Neuron (in vitro differentiated cells): ENCODE data around the gene QRFP.

Experiments used
- H2AFZ ChIP-seq: one replicate; pipeline ENCODE4 v1.6.1; 2013; ENCODE audit warnings: low read depth, mild to moderate bottlenecking, inconsistent platforms, low read length, moderate library complexity
- H3K27me3 ChIP-seq: one replicate; pipeline ENCODE4 v1.6.1; 2013; ENCODE audit warnings: low read length; ENCODE audit not compliant: insufficient read depth
- H3K36me3 ChIP-seq: one replicate; pipeline ENCODE4 v1.6.1; 2013; ENCODE audit warnings: low read length; ENCODE audit not compliant: insufficient read depth
- H3K4me1 ChIP-seq: one replicate; pipeline ENCODE4 v1.6.1; 2013; ENCODE audit warnings: low read length; ENCODE audit not compliant: insufficient read depth
- H3K4me3 ChIP-seq: 2 replicates; pipeline ENCODE4 v1.5.1; 2013; ENCODE audit warnings: mild to moderate bottlenecking, low read length, moderate library complexity
- H3K9me3 ChIP-seq: one replicate; pipeline ENCODE4 v1.6.1; 2013; ENCODE audit warnings: low read length

The QRFP gene

GRCh38 chr9:130890870-130891687, 5.5 kb downstream of the QRFP start:
- H3K4me3 ChIP-seq = no peak overlapping the region
- H3K27me3 ChIP-seq = no peaks in the 10 kb centered on the region
- H3K4me1 ChIP-seq = peaks cover 39% of the 10 kb centered on the region
- H3K36me3 ChIP-seq = peaks cover 48% of the 10 kb centered on the region
- H3K9me3 ChIP-seq = no peaks in the 10 kb centered on the region
- H2AFZ ChIP-seq = no peak overlapping the region

DNA sequence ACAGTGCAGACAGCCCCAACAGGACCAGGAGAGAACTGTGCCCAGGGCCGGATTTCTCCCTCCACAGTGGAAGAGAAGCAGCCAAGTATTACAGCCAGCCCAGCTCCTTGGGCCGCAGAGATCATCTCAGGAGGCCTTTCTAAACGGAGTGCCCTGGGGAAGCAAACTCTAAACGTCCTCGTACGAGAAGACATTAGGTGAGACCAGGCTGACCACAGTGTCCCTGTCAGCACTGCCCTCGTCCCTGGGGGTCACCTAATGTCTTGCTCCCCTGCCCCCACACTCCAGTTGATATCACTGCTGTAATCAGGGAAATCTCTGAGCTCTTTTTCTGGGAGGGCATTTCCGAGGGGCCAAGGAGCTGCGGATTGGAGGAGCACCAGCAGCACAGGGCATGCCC, 6.5 kb downstream of the QRFP start:
- Histone ChIP-seq H3K9me3 (no peaks in the 10 kb centered on the region), H3K4me1 (peaks cover 36% of the 10 kb centered on the region), H2AFZ (no peak overlapping the region), H3K36me3 (peaks cover 57% of the 10 kb centered on the region), H3K27me3 (no peaks in the 10 kb centered on the region), H3K4me3 (no peak overlapping the region)

DNA sequence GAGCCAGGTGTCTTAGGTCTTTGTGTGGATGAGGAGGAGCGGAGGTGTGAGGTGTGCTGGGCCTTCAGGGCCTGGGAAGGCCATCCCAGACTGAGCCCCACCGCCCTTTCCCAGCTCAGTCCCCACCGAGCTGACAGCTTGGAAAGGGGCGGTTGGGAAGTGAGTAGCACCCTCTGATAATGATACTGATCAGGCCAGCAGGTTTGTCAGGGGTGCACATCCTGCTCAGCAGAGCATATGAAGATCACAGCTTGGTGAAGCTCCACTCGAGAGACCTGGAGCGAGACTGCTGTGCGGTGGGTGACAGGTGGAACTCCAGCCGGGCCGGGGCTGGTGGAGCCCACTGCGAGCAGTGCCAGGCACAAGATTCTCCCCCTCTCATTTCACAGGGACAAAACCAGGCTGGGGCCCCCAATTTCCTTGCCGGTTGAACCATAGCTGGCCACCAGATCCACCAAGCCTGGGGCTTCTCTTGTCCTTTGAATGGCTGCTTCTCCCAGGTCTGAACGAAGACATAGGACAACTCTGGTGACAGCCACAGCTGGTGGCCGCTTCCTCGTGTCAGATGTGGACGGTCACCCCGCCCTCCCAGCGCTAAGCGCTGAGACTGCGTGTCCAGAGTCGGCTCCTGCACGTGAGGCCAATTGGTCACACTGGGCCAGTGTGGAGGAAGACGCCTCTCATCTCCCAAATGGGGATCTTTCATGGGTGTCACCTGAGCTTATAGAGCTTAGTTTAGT, 8.3 kb downstream of the QRFP start:
- H3K36me3 ChIP-seq = peaks cover 63% of the 10 kb centered on the region
- no peak overlapping the region for H2AFZ ChIP-seq

GRCh38 chr9:130887494-130888144, 9.0 kb downstream of the QRFP start:
- no peak overlapping the region for H3K4me3 ChIP-seq
- no peak overlapping the region for H2AFZ ChIP-seq
- peaks cover 26% of the 10 kb centered on the region for H3K4me1 ChIP-seq
- no peaks in the 10 kb centered on the region for H3K9me3 ChIP-seq
- H3K27me3 ChIP-seq = no peaks in the 10 kb centered on the region
- H3K36me3 ChIP-seq = peaks cover 60% of the 10 kb centered on the region

More for the DNA sequence above, 8.3 kb downstream of the QRFP start:
- no peaks in the 10 kb centered on the region for H3K9me3 ChIP-seq
- H3K4me1 ChIP-seq = peaks cover 31% of the 10 kb centered on the region
- no peaks in the 10 kb centered on the region for H3K27me3 ChIP-seq
- H3K4me3 ChIP-seq = no peak overlapping the region

- no peaks in the 10 kb centered on the region for H3K9me3 ChIP-seq
- peaks cover 19% of the 10 kb centered on the region for H3K4me1 ChIP-seq
- H2AFZ ChIP-seq = no peak overlapping the region
- H3K27me3 ChIP-seq = no peaks in the 10 kb centered on the region
- no peak overlapping the region for H3K4me3 ChIP-seq
- peaks cover 63% of the 10 kb centered on the region for H3K36me3 ChIP-seq
Observed at GRCh38 chr9:130886981-130887380, 9.6 kb downstream of the QRFP start.

DNA sequence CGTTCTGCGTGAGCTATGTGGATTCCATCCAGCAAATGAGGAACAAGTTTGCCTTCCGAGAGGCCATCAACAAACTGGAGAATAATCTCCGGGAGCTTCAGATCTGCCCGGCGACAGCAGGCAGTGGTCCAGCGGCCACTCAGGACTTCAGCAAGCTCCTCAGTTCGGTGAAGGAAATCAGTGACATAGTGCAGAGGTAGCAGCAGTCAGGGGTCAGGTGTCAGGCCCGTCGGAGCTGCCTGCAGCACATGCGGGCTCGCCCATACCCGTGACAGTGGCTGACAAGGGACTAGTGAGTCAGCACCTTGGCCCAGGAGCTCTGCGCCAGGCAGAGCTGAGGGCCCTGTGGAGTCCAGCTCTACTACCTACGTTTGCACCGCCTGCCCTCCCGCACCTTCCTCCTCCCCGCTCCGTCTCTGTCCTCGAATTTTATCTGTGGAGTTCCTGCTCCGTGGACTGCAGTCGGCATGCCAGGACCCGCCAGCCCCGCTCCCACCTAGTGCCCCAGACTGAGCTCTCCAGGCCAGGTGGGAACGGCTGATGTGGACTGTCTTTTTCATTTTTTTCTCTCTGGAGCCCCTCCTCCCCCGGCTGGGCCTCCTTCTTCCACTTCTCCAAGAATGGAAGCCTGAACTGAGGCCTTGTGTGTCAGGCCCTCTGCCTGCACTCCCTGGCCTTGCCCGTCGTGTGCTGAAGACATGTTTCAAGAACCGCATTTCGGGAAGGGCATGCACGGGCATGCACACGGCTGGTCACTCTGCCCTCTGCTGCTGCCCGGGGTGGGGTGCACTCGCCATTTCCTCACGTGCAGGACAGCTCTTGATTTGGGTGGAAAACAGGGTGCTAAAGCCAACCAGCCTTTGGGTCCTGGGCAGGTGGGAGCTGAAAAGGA, 10.9 kb downstream of the QRFP start:
- H3K4me1 ChIP-seq = peaks cover 7% of the 10 kb centered on the region
- peaks cover 75% of the 10 kb centered on the region for H3K36me3 ChIP-seq
- H3K4me3 ChIP-seq = no peak overlapping the region
- H2AFZ ChIP-seq = no peak overlapping the region
- no peaks in the 10 kb centered on the region for H3K9me3 ChIP-seq
- no peaks in the 10 kb centered on the region for H3K27me3 ChIP-seq

DNA sequence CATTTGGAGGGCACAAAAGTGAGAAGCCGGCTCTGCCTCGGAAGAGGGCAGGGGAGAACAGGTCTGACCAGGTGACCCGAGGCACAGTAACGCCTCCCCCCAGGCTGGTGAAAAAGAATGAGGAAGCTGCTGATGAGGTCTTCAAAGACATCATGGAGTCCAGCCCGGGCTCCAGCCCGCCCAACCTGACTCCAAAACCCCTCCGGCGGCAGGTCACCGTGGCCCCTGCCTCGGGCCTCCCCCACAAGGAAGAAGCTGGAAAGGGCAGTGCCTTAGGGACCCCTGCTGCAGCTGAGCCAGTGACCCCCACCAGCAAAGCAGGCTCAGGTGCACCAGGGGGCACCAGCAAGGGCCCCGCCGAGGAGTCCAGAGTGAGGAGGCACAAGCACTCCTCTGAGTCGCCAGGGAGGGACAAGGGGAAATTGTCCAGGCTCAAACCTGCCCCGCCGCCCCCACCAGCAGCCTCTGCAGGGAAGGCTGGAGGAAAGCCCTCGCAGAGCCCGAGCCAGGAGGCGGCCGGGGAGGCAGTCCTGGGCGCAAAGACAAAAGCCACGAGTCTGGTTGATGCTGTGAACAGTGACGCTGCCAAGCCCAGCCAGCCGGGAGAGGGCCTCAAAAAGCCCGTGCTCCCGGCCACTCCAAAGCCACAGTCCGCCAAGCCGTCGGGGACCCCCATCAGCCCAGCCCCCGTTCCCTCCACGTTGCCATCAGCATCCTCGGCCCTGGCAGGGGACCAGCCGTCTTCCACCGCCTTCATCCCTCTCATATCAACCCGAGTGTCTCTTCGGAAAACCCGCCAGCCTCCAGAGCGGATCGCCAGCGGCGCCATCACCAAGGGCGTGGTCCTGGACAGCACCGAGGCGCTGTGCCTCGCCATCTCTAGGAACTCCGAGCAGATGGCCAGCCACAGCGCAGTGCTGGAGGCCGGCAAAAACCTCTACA, 11.8 kb downstream of the QRFP start:
- peaks cover 78% of the 10 kb centered on the region for H3K36me3 ChIP-seq
- H3K9me3 ChIP-seq = no peaks in the 10 kb centered on the region
- H3K4me3 ChIP-seq = no peak overlapping the region
- H3K4me1 ChIP-seq = no peaks in the 10 kb centered on the region
- H2AFZ ChIP-seq = no peak overlapping the region
- H3K27me3 ChIP-seq = no peaks in the 10 kb centered on the region

GRCh38 chr9:130884111-130884531, 12.5 kb downstream of the QRFP start:
- Histone ChIP-seq H3K36me3 (peaks cover 84% of the 10 kb centered on the region), H3K27me3 (no peaks in the 10 kb centered on the region), H3K4me1 (no peaks in the 10 kb centered on the region), H3K4me3 (no peak overlapping the region), H2AFZ (no peak overlapping the region), H3K9me3 (no peaks in the 10 kb centered on the region)

GRCh38 chr9:130883479-130883878, 13.1 kb downstream of the QRFP start:
- Histone ChIP-seq H3K36me3 (peaks cover 85% of the 10 kb centered on the region), H3K4me1 (no peaks in the 10 kb centered on the region), H3K9me3 (no peaks in the 10 kb centered on the region), H2AFZ (no peak overlapping the region), H3K27me3 (no peaks in the 10 kb centered on the region), H3K4me3 (no peak overlapping the region)

DNA sequence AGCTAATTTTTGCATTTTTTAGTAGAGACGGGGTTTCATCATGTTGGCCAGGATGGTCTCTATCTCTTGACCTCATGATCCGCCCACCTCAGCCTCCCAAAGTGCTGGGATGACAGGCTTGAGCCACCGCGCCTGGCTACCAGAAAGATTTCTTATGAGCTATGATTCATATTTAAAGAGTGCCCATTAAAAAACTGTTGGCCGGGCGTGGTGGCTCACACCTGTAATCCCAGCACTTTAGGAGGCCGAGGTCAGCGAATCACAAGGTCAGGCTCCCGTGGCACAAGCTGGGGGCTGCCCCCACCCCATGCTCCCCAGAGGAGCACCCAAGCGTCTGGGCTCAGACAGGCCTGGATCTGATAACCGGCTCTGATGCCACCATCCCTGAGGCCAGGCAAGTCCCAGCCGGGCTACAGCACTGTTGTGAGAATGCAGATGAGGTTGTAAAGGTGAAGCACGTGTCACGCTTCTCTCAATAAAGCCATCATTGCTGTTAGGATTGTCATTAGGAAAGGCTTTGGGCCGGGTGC, 13.9 kb downstream of the QRFP start:
- Histone ChIP-seq H2AFZ (no peak overlapping the region), H3K9me3 (no peaks in the 10 kb centered on the region), H3K36me3 (peaks cover 82% of the 10 kb centered on the region), H3K27me3 (no peaks in the 10 kb centered on the region), H3K4me3 (no peak overlapping the region), H3K4me1 (no peaks in the 10 kb centered on the region)

DNA sequence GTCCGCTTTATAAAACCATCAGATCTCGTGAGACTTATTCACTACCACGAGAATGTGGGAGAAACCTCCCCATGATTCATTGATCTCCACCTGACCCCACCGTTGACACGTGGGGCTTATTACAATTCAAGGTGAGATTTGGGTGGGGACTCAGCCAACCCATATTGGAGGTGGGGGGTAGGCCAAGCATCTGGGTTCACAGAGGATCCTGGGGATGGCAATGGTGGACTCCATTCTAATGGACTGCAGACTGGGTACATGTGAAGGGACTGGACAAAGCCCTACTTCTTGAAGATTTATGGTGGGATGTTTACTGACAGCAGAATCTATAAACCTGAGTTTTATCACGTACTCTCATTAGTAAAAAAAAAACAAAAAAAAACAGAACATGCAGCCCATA, 15.1 kb downstream of the QRFP start:
- H3K9me3 ChIP-seq = no peaks in the 10 kb centered on the region
- H2AFZ ChIP-seq = no peak overlapping the region
- H3K4me1 ChIP-seq = no peaks in the 10 kb centered on the region
- peaks cover 81% of the 10 kb centered on the region for H3K36me3 ChIP-seq
- H3K27me3 ChIP-seq = no peaks in the 10 kb centered on the region
- H3K4me3 ChIP-seq = no peak overlapping the region
